SU-DHL-6 (cell line): Measurements from ENCODE around the gene ITPR1.

Source experiments
- EZH2phosphoT487 ChIP-seq: fragments of 200-600 bp; sonication (generic), shearing (Covaris generic); conservative IDR thresholded peaks from 2 replicates; pipeline ENCODE4 v1.6.1; 2018; ENCODE audit warnings: mild to moderate bottlenecking, antibody characterized with exemption, low read length, moderate library complexity, mixed read lengths
- TF ChIP-seq, protein P1 (sequence below): fragments of 200-600 bp; sonication (generic); IDR thresholded peaks from one replicate; pipeline ENCODE4 v1.5.1; 2017; ENCODE audit warnings: antibody characterized with exemption, mild to moderate bottlenecking, low read length, moderate library complexity; ENCODE audit not compliant: insufficient read depth, poor library complexity, severe bottlenecking

GRCh38 chr3:4848176-4848825 is 355.2 kb downstream of the ITPR1 start:
- TF ChIP-seq, protein P1, sequence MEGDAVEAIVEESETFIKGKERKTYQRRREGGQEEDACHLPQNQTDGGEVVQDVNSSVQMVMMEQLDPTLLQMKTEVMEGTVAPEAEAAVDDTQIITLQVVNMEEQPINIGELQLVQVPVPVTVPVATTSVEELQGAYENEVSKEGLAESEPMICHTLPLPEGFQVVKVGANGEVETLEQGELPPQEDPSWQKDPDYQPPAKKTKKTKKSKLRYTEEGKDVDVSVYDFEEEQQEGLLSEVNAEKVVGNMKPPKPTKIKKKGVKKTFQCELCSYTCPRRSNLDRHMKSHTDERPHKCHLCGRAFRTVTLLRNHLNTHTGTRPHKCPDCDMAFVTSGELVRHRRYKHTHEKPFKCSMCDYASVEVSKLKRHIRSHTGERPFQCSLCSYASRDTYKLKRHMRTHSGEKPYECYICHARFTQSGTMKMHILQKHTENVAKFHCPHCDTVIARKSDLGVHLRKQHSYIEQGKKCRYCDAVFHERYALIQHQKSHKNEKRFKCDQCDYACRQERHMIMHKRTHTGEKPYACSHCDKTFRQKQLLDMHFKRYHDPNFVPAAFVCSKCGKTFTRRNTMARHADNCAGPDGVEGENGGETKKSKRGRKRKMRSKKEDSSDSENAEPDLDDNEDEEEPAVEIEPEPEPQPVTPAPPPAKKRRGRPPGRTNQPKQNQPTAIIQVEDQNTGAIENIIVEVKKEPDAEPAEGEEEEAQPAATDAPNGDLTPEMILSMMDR: no peak
- TF ChIP-seq EZH2phosphoT487: no peak
